A673 (cell line): ENCODE data around the gene UGT1A1. TPM values are rescaled to one million over a fixed set of nuclear protein-coding genes. Genes with fewer than 3 reads are reported as not detected.
"Not testable (repeated sequence)": the region's sequence is repeated elsewhere in the genome, so short reads cannot be mapped to it uniquely, and the experiment has no call there.

Source experiments
- BruUV-seq: library from RNA; stranded (reverse); fragments of 400-500 nt; replicated peaks from 2 replicates; lab custom pipeline; 2021; lab: Mats Ljungman, UMichigan
- CTCF ChIA-PET: fragments of 300-600 bp; sonication (Branson Sonifier 250); formaldehyde crosslinking; loops from one replicate; lab custom pipeline; 2022; ENCODE audit warnings: antibody characterized with exemption; lab: Charles Lee
- POLR2A ChIA-PET: fragments of 300-600 bp; sonication (Branson Sonifier 250); formaldehyde crosslinking; loops from one replicate; lab custom pipeline; 2022; ENCODE audit warnings: antibody characterized with exemption; ENCODE audit not compliant: low non-redundant PET; lab: Charles Lee
- DNase-seq: peaks from one replicate; pipeline ENCODE4 v3.0.0-alpha.2; 2015; ENCODE audit warnings: low spot score
- H3K27ac ChIP-seq: fragments of 200-600 bp; sonication (generic); 2 replicates; pipeline ENCODE4 v1.5.1; 2016; ENCODE audit warnings: mixed run types, low read depth, mild to moderate bottlenecking, mixed read lengths, antibody characterized with exemption, low read length; ENCODE audit not compliant: poor library complexity, severe bottlenecking
- H3K27me3 ChIP-seq: fragments of 200-600 bp; sonication (generic); replicated peaks from 2 replicates; pipeline ENCODE4 v1.6.1; 2017; ENCODE audit warnings: mixed run types, low read depth, mild to moderate bottlenecking, mixed read lengths, antibody characterized with exemption, low read length; ENCODE audit not compliant: insufficient read depth, poor library complexity
- H3K36me3 ChIP-seq: fragments of 200-600 bp; sonication (generic); 2 replicates; pipeline ENCODE4 v1.6.1; 2016; ENCODE audit warnings: mixed run types, mild to moderate bottlenecking, mixed read lengths, antibody characterized with exemption, low read length; ENCODE audit not compliant: insufficient read depth, poor library complexity, severe bottlenecking
- H3K4me1 ChIP-seq: fragments of 200-600 bp; sonication (generic); 2 replicates; pipeline ENCODE4 v1.6.1; 2017; ENCODE audit warnings: mixed run types, mild to moderate bottlenecking, mixed read lengths, antibody characterized with exemption, low read length; ENCODE audit not compliant: insufficient read depth, poor library complexity, severe bottlenecking
- H3K4me3 ChIP-seq: fragments of 200-600 bp; sonication (generic); 2 replicates; pipeline ENCODE4 v1.5.1; 2016; ENCODE audit warnings: low read depth, mixed run types, mild to moderate bottlenecking, mixed read lengths, low read length; ENCODE audit not compliant: poor library complexity, severe bottlenecking
- H3K9me3 ChIP-seq: fragments of 200-600 bp; sonication (generic); 2 replicates; pipeline ENCODE4 v1.6.1; 2016; ENCODE audit warnings: mixed run types, low read depth, mild to moderate bottlenecking, mixed read lengths, antibody characterized with exemption, low read length; ENCODE audit not compliant: poor library complexity, severe bottlenecking
- EZH2 ChIP-seq: fragments of 200-600 bp; sonication (generic); IDR thresholded peaks from 2 replicates; pipeline ENCODE4 v1.6.1; 2017; ENCODE audit warnings: borderline replicate concordance, low read depth, mild to moderate bottlenecking, mixed read lengths, antibody characterized with exemption, low read length; ENCODE audit not compliant: poor library complexity, severe bottlenecking
- intact Hi-C: fragments of 100-400 bp; cut with micrococcal nuclease; formaldehyde crosslinking; loops from one replicate; pipeline ENCODE4 v1.10.0; 2022; ENCODE audit not compliant: unreplicated experiment
- total RNA-seq: library from RNA; stranded (reverse); gene quantifications from 2 replicates; pipeline ENCODE4 v1.2.3, GENCODE V29; 2021
- TF ChIP-seq, protein P1 (sequence below): fragments of 300-800, 200-600 bp; sonication (generic); conservative IDR thresholded peaks from 2 replicates; pipeline ENCODE4 v1.5.1; 2017; ENCODE audit warnings: low read depth, mild to moderate bottlenecking, antibody characterized with exemption, low read length, moderate library complexity, mixed read lengths

Gene UGT1A1
- total RNA-seq, 1 experiment from 2014 or later: not detected

DNA sequence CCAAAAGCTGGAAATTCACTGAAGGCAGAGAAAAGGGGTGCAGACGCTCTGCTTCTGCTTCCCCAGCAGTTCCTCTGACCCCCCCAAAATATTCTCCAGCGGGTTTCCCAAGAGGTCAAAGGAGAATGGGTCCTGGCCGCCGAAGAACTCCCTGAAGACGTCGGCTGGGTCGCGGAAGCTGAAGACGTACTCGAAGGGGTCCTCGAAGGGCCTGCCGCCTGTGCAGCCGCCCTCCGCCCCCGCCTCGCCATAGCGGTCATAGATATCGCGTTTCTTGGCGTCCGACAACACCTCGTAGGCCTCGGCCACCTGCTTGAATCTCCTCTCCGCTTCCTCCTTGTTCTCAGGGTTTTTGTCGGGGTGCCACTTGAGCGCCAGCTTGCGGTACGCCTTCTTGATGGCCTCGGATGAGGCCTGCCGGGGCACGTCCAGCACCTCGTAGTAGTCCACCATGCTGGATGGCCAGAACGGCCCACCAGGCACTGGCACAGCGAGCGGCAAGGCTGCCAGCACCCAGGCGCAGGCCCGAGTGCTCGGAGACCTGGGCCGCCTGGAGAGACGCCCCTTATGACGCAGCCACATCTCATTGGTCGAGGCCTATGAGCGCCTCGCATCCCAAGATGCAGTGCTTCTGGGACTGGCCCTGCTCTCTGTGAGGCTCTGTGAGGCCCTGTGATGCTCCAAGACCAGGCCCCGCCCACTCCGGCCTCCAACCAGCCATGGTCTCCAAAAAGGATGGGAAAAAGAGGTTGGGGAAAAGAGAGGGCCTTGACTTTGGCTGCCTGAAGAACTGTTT, 16.4 kb upstream of the UGT1A1 start:
- Histone ChIP-seq H3K27me3 (no peaks in the 10 kb centered on the region), H3K4me3 (no peak overlapping the region), H3K27ac (no peak overlapping the region), H3K36me3 (no peaks in the 10 kb centered on the region), H3K4me1 (no peaks in the 10 kb centered on the region), H3K9me3 (no peaks in the 10 kb centered on the region)
- TF ChIP-seq, protein P1, sequence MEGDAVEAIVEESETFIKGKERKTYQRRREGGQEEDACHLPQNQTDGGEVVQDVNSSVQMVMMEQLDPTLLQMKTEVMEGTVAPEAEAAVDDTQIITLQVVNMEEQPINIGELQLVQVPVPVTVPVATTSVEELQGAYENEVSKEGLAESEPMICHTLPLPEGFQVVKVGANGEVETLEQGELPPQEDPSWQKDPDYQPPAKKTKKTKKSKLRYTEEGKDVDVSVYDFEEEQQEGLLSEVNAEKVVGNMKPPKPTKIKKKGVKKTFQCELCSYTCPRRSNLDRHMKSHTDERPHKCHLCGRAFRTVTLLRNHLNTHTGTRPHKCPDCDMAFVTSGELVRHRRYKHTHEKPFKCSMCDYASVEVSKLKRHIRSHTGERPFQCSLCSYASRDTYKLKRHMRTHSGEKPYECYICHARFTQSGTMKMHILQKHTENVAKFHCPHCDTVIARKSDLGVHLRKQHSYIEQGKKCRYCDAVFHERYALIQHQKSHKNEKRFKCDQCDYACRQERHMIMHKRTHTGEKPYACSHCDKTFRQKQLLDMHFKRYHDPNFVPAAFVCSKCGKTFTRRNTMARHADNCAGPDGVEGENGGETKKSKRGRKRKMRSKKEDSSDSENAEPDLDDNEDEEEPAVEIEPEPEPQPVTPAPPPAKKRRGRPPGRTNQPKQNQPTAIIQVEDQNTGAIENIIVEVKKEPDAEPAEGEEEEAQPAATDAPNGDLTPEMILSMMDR: no peak
- no peak for TF ChIP-seq EZH2
- intact Hi-C loops: no loop called here
- CTCF ChIA-PET: no interaction called here
- no TSS peak for BruUV-seq
- POLR2A ChIA-PET: no interaction called here
- no peak for DNase-seq

DNA sequence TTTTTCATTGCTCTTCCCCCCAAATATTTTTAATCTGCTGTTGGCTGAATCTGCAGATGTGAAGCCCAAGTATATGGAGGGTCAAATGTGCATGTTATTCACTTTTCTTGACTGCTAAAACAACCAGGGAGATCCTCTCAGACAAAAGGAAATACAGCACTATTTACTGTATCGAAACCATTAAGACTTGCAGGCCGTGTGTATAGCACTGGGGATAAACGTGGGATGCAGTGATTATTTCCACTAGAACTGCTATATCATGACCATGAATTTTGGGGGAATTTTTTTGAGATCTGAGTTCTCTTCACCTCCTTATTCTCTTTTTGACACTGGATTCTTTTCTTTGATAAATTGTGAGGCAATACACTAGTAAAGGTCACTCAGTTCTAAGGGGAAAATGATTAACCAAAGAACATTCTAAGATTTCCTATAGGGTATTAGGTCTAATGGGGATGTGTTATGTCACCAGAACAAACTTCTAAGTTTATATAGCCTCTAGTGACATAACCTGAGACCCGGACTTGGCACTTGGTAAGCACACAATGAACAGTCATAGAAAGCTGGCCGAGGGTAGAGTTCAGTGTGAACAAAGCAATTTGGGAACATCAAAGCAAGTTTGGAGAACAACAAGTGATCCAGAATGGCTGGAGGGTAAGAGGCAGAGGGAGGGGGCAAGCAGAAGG, 14.9 kb upstream of the UGT1A1 start:
- ChIA-PET CTCF (no interaction called here), POLR2A (no interaction called here)
- Histone ChIP-seq H3K27ac (no peak overlapping the region), H3K4me1 (no peaks in the 10 kb centered on the region), H3K9me3 (no peaks in the 10 kb centered on the region), H3K36me3 (no peaks in the 10 kb centered on the region), H3K27me3 (no peaks in the 10 kb centered on the region), H3K4me3 (no peak overlapping the region)
- TF ChIP-seq EZH2: no peak
- TF ChIP-seq, protein P1: no peak
- DNase-seq: no peak
- BruUV-seq: no TSS peak
- intact Hi-C loops: no loop called here

DNA sequence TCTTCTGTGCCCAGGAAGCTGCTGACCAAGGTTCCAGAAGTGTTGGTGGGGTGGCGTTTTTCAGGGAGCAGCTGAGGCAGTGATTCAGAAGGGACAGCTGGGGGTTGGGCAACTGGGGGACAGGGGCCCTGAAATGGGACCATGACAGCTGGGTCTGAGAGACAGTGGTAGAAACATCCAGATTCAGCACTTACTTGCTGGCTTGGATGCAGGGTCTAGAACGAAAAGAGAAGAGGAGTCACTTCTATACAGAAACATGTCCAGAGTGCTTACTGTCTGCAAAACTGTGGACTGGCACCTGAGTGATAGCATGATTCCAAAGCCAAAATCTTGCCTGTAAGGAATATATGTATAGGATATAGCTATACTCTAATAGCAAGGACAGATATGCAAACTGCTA, 14.2 kb upstream of the UGT1A1 start:
- H3K4me1 ChIP-seq, CTCF ChIA-PET, H3K27ac ChIP-seq, H3K9me3 ChIP-seq, DNase-seq, BruUV-seq, H3K27me3 ChIP-seq, H3K36me3 ChIP-seq, intact Hi-C loops, POLR2A ChIA-PET, H3K4me3 ChIP-seq: not testable (repeated sequence)
